C4-2B (cell line): Measurements from ENCODE around the gene FAM111B.
A peak's percentile ranks its signal among the peaks of the same experiment; 100 is the strongest.
"Not testable (repeated sequence)": the region's sequence is repeated elsewhere in the genome, so short reads cannot be mapped to it uniquely, and the experiment has no call there.

ENCODE experiments used
- H3K27ac ChIP-seq: fragments of 450-650 bp; 2 replicates; pipeline ENCODE4 v1.5.1; 2017
- ZFX ChIP-seq: fragments of 450-650 bp; IDR thresholded peaks from 2 replicates; pipeline ENCODE4 v1.6.1; 2017
- TF ChIP-seq, protein P1 (sequence below): fragments of 450-650 bp; conservative IDR thresholded peaks from 2 replicates; pipeline ENCODE4 v1.5.1; 2017; ENCODE audit warnings: mild to moderate bottlenecking

The FAM111B gene, protein sequence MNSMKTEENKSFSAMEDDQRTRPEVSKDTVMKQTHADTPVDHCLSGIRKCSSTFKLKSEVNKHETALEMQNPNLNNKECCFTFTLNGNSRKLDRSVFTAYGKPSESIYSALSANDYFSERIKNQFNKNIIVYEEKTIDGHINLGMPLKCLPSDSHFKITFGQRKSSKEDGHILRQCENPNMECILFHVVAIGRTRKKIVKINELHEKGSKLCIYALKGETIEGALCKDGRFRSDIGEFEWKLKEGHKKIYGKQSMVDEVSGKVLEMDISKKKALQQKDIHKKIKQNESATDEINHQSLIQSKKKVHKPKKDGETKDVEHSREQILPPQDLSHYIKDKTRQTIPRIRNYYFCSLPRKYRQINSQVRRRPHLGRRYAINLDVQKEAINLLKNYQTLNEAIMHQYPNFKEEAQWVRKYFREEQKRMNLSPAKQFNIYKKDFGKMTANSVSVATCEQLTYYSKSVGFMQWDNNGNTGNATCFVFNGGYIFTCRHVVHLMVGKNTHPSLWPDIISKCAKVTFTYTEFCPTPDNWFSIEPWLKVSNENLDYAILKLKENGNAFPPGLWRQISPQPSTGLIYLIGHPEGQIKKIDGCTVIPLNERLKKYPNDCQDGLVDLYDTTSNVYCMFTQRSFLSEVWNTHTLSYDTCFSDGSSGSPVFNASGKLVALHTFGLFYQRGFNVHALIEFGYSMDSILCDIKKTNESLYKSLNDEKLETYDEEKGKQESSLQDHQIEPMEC

DNA sequence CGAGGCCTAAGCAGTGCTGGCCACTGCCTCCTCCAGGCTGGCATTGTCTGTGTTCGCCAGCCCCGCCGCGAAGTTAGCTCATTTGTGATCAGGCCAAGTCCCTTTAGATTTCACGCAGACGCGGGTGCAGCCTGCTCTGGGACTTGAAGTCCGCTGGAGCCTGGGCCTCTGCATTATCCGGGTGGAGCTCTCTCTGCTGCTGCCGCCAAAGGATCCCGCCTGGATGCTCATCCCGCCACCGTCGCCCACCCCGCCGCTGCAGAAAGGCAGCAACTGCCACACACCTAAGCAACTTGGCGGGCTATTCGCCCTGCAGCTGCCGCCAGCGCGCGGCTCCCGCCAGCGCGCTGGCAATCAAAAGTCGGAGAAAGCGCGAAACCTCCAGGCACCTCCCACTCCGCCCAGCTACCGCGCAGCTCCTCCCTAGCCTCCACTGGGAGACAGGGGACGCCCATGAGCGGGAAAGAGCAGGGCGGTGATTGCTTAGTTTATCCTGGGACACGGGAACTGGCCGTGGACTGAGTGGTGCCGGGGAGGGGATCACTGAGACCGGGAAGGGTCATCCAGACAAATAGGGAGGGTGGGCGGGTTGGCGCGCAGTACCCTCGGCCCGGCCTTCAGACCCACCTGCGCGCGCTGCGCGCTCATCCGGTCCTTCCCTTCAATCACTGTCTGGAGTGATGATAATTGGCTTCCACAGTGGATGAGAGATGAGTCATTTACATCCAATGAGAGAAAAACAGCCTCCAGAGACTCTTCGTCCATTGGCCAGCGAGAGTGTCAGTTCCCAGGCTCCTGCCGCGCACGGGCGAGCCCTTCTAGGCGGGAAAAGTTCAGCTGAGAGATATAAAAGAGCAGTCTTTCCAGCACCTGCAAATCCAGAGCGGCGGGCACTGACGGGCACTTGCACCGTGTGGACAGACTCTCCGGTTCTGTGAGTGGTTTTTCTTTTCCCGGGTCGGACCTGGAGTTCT lies at the start of gene FAM111B:
TSS of gene FAM111B (plus strand) at position 875 of the 974 bp plus-strand sequence. CDS start 2,389 bp downstream, outside the sequence.
- peak within 1 kb of the TSS; percentile 74 for H3K27ac ChIP-seq
- peak; percentile 31; the same call in 1 of the 2 replicates for TF ChIP-seq ZFX
- TF ChIP-seq, protein P1, sequence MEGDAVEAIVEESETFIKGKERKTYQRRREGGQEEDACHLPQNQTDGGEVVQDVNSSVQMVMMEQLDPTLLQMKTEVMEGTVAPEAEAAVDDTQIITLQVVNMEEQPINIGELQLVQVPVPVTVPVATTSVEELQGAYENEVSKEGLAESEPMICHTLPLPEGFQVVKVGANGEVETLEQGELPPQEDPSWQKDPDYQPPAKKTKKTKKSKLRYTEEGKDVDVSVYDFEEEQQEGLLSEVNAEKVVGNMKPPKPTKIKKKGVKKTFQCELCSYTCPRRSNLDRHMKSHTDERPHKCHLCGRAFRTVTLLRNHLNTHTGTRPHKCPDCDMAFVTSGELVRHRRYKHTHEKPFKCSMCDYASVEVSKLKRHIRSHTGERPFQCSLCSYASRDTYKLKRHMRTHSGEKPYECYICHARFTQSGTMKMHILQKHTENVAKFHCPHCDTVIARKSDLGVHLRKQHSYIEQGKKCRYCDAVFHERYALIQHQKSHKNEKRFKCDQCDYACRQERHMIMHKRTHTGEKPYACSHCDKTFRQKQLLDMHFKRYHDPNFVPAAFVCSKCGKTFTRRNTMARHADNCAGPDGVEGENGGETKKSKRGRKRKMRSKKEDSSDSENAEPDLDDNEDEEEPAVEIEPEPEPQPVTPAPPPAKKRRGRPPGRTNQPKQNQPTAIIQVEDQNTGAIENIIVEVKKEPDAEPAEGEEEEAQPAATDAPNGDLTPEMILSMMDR: peak; percentile 10; the same call in 1 of the 2 replicates

DNA sequence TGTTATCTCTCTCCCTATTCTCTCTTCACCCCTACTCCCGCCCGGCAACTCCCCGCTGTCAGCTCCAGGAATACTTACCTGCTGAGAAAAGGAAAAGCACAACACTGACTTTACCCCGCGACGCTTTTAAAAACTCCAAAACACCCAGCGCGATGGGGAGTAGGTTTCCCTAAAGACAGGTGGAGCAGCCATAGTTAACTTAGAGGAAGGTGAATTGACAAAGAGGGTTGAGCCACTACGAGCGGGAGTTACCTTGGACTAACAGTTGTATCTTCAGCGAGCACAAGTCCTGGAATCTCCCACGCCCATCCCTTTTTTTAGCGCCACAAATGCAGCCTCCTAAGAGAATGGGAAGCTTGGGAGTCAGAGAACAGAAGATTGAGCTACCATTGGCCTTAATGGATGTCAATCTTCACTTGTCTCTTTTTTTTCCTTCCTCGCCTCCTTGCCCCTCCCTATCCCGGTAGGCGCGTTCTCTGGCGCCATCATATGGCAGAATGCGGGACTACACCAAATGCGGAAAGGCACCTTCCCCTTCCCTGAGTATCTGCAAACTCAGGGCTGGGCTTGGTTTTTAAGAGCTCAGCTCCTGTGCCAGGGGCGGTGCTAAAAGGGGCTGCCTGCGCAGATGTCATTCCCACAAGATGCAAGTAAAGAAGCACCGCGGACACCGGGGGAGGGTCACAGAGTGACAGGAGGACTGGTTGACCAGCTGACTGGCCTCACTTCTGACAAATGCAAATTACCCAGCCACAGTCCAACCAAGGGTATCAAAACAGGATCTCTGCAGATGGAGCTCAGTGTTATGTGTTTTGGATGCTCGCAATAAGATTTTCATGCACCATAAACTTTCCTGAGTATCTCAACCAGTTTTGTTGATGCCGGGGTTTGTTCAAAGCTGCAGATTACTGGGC lies 48.7 kb upstream of the FAM111B start:
- H3K27ac ChIP-seq: peak overlapping the region; percentile 64
- TF ChIP-seq, protein P1: peak; percentile 92

DNA sequence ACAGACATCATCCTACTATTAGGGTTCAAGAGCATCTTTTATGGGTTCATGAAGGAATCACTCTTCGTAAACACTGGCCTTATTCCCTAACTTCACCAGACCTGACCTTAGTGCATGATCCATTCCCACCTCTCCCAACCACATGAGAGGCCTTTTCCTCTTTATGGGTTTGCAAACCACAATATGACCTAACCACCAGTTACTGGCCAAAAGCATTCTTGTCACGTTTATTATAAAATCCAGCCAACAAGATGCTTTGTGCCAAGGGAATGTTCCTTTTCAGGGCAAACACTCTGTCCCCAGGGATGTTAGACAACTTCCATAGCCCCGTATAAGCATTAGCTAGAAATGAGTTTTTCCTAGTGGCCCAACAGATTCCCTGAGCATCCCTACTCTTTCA lies 46.9 kb upstream of the FAM111B start:
- not testable (repeated sequence) for H3K27ac ChIP-seq

DNA sequence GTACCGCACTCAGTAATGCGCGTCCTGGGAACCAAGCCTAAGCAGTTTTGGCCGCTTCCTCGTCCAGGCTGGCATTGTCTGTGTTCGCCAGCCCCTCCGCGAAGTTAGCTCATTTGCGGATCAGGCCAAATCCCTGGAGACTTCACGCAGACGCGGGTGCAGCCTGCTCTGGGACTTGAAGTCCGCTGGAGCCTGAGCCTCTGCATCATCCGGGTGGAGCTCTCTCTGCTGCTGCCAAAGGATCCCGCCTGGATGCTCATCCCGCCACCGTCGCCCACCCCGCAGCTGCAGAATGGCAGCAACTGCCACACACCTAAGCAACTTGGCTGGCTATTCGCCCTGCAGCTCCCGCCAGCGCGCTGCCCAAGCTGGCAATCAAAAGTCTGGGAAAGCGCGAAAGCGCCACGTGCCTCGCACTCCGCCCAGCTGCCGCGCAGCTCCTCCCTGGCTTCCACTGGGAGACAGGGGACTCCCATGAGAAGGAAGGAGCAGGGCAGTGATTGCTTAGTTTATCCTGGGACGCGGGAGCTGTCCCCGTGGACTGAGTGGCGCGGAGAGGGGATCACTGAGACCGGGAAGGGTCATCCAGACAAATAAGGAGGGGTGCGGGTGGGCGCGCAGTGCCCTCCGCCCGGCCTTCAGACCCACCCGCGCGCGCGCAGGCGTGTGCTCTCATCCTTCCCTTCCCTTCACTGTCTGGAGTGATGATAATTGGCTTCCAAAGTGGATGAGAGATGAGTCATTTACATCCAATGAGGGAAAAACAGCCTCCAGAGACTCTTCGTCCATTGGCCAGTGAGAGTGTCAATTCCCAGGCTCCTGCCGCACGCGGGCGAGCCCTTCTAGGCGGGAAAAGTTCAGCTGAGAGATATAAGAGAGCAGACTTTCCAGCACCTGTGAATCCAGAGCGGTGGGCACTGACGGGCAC lies 44.2 kb upstream of the FAM111B start:
- H3K27ac ChIP-seq: no peak overlapping the region
- TF ChIP-seq, protein P1: no peak
- TF ChIP-seq ZFX: no peak

DNA sequence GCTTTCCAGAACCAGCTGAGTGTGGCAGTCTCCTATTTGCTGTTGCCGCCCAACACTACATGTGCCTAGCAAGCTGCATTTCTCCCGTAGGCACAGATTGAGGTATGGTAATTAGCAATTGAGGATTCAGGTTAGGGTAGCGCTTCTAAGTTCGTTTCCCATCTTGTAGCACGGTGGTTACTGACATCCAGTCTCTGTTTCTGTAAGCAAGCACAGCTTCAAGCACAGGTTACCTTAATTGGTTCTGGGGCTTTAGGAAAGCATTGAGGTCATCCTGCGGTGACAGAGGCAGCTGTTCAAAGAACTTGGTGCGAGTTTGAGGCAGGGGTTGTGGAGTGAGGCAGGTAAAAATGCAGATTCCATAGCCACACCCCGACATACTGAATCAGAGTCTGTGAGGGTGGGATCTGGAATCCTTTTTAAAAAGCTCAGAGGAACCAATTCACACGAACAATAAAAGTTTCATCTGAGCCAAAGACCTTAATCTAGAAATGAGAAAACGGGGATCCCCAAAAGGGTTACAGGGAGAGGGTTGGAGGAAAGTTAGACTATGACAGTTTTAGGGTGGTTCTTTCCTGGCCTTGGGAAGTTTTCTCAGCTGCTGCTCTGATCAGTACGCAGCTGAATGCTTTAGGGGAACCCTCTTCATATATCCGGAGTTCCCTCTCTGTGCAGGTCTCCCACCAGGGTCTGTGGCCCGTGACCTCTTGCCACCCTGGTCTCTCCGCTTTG lies 42.9 kb upstream of the FAM111B start:
- not testable (repeated sequence) for H3K27ac ChIP-seq

DNA sequence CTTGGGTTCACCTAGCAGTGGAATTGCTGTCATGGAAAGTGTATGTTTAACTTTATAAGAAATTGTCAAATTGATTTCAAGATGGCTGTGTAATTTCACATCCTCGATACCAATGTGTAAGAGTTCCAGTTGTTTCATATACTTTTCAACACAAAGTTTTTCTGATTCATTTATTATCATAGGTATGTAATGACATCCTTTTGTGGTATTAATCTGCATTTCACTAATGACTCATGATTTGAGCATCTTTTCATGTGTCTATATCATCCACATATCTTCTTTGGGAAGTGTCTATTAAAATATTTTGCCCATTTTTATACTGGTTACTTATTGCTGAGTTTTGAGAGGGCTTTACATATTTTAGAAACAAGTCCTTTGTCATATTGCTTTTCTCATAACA lies 38.0 kb upstream of the FAM111B start:
- no peak overlapping the region for H3K27ac ChIP-seq
- TF ChIP-seq, protein P1: no peak
- no peak for TF ChIP-seq ZFX
